ENCODE results near the gene PPARD.

DNA sequence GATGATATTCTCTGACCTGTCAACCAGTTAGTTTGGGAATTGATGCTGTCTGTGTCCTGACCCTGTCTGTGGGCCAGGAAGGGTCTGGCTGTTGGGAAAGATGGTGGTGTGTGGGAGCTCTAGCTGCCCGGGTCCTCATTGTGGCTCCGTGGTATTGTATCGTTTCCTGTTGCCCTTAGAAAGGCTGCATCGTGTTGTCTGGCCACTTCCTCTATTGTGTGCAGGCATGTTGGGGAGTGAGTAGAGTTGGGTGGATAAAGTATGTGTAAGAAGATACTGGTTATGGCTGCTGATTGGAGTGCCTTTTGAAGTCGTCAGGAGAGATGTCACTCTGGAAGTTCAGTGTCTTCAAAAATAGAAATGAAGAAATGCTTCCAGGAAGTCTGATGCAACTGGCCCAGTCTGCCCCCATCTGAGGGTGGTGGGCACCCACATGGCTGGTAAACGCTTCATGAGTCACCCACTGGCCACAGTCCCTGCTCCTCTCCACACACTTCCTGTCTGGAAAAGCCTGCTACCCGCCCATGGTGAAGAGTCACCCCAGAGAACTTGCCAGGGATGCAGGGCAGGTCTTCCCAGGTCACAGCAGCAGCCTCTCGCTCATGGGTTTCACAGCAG is 27.9 kb downstream of the PPARD start:
- TF ChIP-seq, protein P1, sequence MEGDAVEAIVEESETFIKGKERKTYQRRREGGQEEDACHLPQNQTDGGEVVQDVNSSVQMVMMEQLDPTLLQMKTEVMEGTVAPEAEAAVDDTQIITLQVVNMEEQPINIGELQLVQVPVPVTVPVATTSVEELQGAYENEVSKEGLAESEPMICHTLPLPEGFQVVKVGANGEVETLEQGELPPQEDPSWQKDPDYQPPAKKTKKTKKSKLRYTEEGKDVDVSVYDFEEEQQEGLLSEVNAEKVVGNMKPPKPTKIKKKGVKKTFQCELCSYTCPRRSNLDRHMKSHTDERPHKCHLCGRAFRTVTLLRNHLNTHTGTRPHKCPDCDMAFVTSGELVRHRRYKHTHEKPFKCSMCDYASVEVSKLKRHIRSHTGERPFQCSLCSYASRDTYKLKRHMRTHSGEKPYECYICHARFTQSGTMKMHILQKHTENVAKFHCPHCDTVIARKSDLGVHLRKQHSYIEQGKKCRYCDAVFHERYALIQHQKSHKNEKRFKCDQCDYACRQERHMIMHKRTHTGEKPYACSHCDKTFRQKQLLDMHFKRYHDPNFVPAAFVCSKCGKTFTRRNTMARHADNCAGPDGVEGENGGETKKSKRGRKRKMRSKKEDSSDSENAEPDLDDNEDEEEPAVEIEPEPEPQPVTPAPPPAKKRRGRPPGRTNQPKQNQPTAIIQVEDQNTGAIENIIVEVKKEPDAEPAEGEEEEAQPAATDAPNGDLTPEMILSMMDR (IDR thresholded peaks at IDR 0.05), result no peak
- TF ChIP-seq POLR2A (IDR thresholded peaks at IDR 0.05), result no peak

Data from Peyer's patch (tissue), 4 donors.